Lung (tissue), 12 donors: ENCODE measurements around the gene PIK3R2. TPM values are rescaled to one million over a fixed set of nuclear protein-coding genes. Genes with fewer than 3 reads are reported as not detected.

Experiments used
- ATAC-seq: fragments of 200-7000 bp; cut with Tn5 transposase; one replicate; pipeline ENCODE4 v1.9.1; 2020; ENCODE audit warnings: moderate number of reproducible peaks; ENCODE audit not compliant: insufficient read depth, low FRiP score
- DNase-seq, 3 donors: peaks; one replicate each; pipeline ENCODE4 v3.0.0-alpha.2; 2013 to 2017
- H3K27ac ChIP-seq, 2 donors: one replicate each; pipeline ENCODE4 v1.5.1; 2013; ENCODE audit warnings: mild to moderate bottlenecking in 2 of 2, moderate library complexity in 2 of 2, control low read depth in 1 of 2, inconsistent platforms in 1 of 2, low read depth in 1 of 2, low read length in 1 of 2
- H3K27me3 ChIP-seq, 3 donors: one replicate each; pipeline ENCODE4 v1.5.1; 2013; ENCODE audit warnings: low read length in 2 of 3; ENCODE audit not compliant: control insufficient read depth in 3 of 3, insufficient read depth in 3 of 3
- H3K36me3 ChIP-seq, 4 donors: one replicate each; pipeline ENCODE4 v1.5.1; 2013; ENCODE audit warnings: low read length in 4 of 4, mild to moderate bottlenecking in 1 of 4, moderate library complexity in 1 of 4; ENCODE audit not compliant: control insufficient read depth in 4 of 4, insufficient read depth in 4 of 4
- H3K4me1 ChIP-seq, 5 donors: one replicate each; pipeline ENCODE4 v1.5.1; 2013; ENCODE audit warnings: low read length in 5 of 5, mild to moderate bottlenecking in 2 of 5, moderate library complexity in 1 of 5; ENCODE audit not compliant: control insufficient read depth in 5 of 5, insufficient read depth in 5 of 5
- H3K4me3 ChIP-seq: one replicate; pipeline ENCODE4 v1.5.1; 2013; ENCODE audit warnings: mild to moderate bottlenecking, control low read depth, moderate library complexity
- H3K9ac ChIP-seq, 2 donors: one replicate each; pipeline ENCODE4 v1.5.1; 2013; ENCODE audit warnings: low read length in 2 of 2, control low read depth in 1 of 2; ENCODE audit not compliant: insufficient read depth in 1 of 2
- H3K9me3 ChIP-seq, 4 donors: one replicate each; pipeline ENCODE4 v1.5.1; 2013; ENCODE audit warnings: low read length in 3 of 4, mild to moderate bottlenecking in 1 of 4, moderate library complexity in 1 of 4; ENCODE audit not compliant: control insufficient read depth in 4 of 4, insufficient read depth in 3 of 4
- CTCF ChIP-seq: IDR thresholded peaks from 2 replicates; pipeline ENCODE4 v1.5.1; 2012; ENCODE audit warnings: mild to moderate bottlenecking; ENCODE audit errors: control extremely low read depth, extremely low read depth
- WGBS, 2 donors: extraction: QIAGEN DNeasy Blood & Tissue Kit; methylation state at CpG; one replicate each; pipeline ENCODE4 v1.1.7; 2013; 5-methylcytosine and 5-hydroxymethylcytosine counted together
- polyA plus RNA-seq, 2 donors: library from polyadenylated mRNA; stranded (reverse); fragments of 200-250 nt; gene quantifications; one replicate each; pipeline ENCODE4 v1.2.1, GENCODE V29; 2013
- total RNA-seq, 2 donors: library from RNA; depleted of rRNA in 1 of 2; stranded (reverse); fragments of >200 nt in 1 of 2; gene quantifications; one replicate each; pipeline ENCODE4 v1.2.1, GENCODE V29; 2014 to 2021
- donor health status: control.
- donor health status: control.
- donor health status: Bipolar disorder and iron deficiency.
- donor health status: healthy.
- donor health status: DM: yes; HTN: yes; CAD: no.

The PIK3R2 gene
- total and polyA plus RNA-seq, 4 donors = 7.0 to 36.2 (median 20.4) TPM

DNA sequence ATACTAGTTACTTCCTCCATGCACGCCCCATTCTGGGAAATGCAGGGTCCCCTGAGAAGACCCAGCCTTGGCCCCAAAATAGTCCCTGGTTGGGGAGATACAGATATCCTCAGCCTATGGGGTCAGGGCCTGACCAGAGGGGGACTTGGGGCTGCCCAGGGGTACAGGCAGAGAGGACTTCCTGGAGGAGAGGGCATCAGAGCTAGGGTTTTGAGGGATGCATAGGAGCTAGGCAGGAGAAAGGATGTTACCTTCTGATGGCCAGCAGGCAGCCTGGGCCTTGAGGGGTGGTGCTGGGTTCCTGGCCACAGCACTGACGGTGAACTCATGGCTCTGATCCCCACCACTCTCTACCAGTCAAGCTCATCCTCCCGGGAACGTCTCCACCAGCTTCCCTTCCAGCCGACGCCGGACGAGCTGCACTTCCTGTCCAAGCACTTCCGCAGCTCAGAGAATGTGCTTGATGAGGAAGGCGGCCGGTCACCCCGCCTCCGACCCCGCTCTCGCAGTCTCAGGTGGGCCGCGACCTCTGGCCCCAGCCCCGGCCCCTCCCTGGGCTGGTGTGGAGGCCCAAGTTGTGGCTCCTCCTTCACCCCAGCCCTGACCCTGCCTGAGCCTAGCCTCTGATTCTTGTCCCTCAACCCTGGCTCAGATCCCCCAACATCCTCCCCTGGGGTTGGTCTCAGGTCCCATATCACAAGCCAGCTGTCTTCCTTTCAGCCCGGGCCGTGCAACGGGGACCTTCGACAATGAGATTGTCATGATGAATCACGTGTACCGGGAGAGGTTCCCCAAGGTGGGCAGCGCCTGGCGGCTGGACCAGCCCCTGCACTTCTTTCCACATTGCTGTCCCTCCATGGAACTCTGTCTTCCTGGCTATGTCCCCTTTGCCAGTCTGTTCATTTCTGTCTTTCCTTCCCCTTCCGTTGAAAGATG is 29.8 kb upstream of the PIK3R2 start:
- Histone ChIP-seq H3K36me3 (peaks cover 0 to 16% (median 9%) of the 10 kb centered on the region in 4 donors), H3K27me3 (no peaks in the 10 kb centered on the region), H3K9ac (no peak overlapping the region), H3K4me3 (no peak overlapping the region), H3K9me3 (no peaks in the 10 kb centered on the region), H3K4me1 (peaks cover 0 to 10% (median 6%) of the 10 kb centered on the region in 5 donors), H3K27ac (no peak overlapping the region)
- TF ChIP-seq CTCF = no peak
- 67 to 75% methylated on average over 27 of the region's 27 CpGs for WGBS, 2 donors
- peak in 2 of 3 donors; percentile 13 to 39 for DNase-seq
- no peak for ATAC-seq

GRCh38 chr19:18123819-18124218 is 29.1 kb upstream of the PIK3R2 start:
- WGBS, 2 donors = 74 to 89% methylated on average over 26 of the region's 26 CpGs
- H3K4me3 ChIP-seq = no peak overlapping the region
- ATAC-seq (no peak), DNase-seq (no peak)
- no peak for TF ChIP-seq CTCF
- no peaks in the 10 kb centered on the region for H3K9me3 ChIP-seq
- no peak overlapping the region for H3K9ac ChIP-seq
- peaks cover 0 to 18% (median 9%) of the 10 kb centered on the region in 4 donors for H3K36me3 ChIP-seq
- H3K4me1 ChIP-seq = peaks cover 0 to 5% (median 2%) of the 10 kb centered on the region in 5 donors
- H3K27ac ChIP-seq = no peak overlapping the region
- no peaks in the 10 kb centered on the region for H3K27me3 ChIP-seq

DNA sequence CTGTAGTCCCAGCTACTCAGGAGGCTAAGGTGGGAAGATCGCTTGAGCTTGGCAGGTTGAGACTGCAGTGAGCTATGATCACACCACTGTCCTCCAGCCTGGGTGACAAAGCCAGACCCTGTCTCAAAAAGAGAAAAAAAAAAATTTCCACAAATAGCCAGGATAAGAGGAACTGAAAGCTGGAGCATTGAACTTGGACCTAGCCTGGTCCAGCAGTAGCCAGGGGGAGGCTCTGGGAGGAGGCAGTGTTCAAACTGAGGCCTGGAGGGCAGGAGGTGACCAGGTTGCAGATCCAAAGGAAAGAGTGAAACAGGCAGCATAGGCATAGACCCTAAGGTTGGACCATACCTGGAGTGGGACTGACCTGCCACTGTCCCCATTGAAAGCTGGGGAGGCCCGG is 26.9 kb upstream of the PIK3R2 start:
- Histone ChIP-seq H3K36me3 (peaks cover 0 to 31% (median 15%) of the 10 kb centered on the region in 4 donors), H3K9ac (no peak overlapping the region), H3K4me3 (no peak overlapping the region), H3K4me1 (no peaks in the 10 kb centered on the region), H3K27ac (no peak overlapping the region), H3K27me3 (no peaks in the 10 kb centered on the region), H3K9me3 (peaks cover 0 to 4% (median 0%) of the 10 kb centered on the region in 4 donors)
- TF ChIP-seq CTCF = no peak
- DNase-seq = no peak
- no peak for ATAC-seq
- 71 to 100% methylated on average over 2 of the region's 2 CpGs for WGBS, 2 donors
